Activated T-helper 2 cell treated with anti-CD3 and anti-CD28 coated beads, Interferon-gamma antibody, Interleukin-2, Interleukin-4, amounts not matched to agents 10 μg/mL and 5 μg/mL and 100 μg/mL, durations not matched to agents 14 hours and 24 hours and 36 hours (primary cell): ENCODE results near the gene FLT3. TPM values are rescaled to one million over a fixed set of nuclear protein-coding genes. Genes with fewer than 3 reads are reported as not detected.

ENCODE experiments used
- total RNA-seq: library from RNA; stranded (reverse); gene quantifications from 2 replicates; pipeline ENCODE4 v1.2.3, GENCODE V29; 2022

Gene FLT3
- total RNA-seq, 1 donor from 2014 or later, result not detected

Other genes starting within 250 kb of the FLT3 start
- not detected in 2 replicates for gene PDX1, start 180.6 kb downstream of the FLT3 start, total RNA-seq
- not detected in 2 replicates for gene CDX2, start 131.3 kb downstream of the FLT3 start, total RNA-seq
- gene URAD, start 111.9 kb downstream of the FLT3 start, total RNA-seq, result not detected in 2 replicates
- 35.4 and 35.6 TPM in 2 replicates for gene PAN3, start 38.0 kb upstream of the FLT3 start, total RNA-seq